OCI-LY3 (cell line): ENCODE measurements around the gene RELT.

ENCODE experiments used
- H2AFZ ChIP-seq: fragments of 200-600, 300-600 bp; shearing (Covaris generic); 2 replicates; pipeline ENCODE4 v1.6.0; 2014; ENCODE audit warnings: antibody characterized with exemption, low read depth, low read length
- H3K27ac ChIP-seq: fragments of 200-600, 300-600 bp; sonication (generic); 2 replicates; pipeline ENCODE4 v1.5.1; 2014; ENCODE audit warnings: mild to moderate bottlenecking, low read length, moderate library complexity, mixed read lengths
- H3K27me3 ChIP-seq: fragments of 200-600, 300-600 bp; sonication (generic); 2 replicates; pipeline ENCODE4 v1.6.1; 2014; ENCODE audit warnings: low read depth, low read length, mixed read lengths
- H3K36me3 ChIP-seq: fragments of 200-600, 300-600 bp; sonication (generic); replicated peaks from 2 replicates; pipeline ENCODE3; 2014; ENCODE audit warnings: low read depth, low read length, mixed read lengths
- H3K4me1 ChIP-seq: fragments of 300-600, 200-600 bp; sonication (generic); 2 replicates; pipeline ENCODE4 v1.6.1; 2014; ENCODE audit warnings: low read length, mixed read lengths
- H3K4me2 ChIP-seq: fragments of 200-600, 300-600 bp; sonication (generic); 2 replicates; pipeline ENCODE4 v1.6.1; 2014; ENCODE audit warnings: low read length, mixed read lengths
- H3K4me3 ChIP-seq: fragments of 300-600, 200-600 bp; sonication (generic); 2 replicates; pipeline ENCODE4 v1.5.1; 2014; ENCODE audit warnings: antibody characterized with exemption, mild to moderate bottlenecking, low read length, moderate library complexity
- H3K79me2 ChIP-seq: fragments of 300-600, 200-600 bp; shearing (Covaris generic); 2 replicates; pipeline ENCODE4 v1.6.1; 2014; ENCODE audit warnings: mild to moderate bottlenecking, low read length, mixed read lengths
- H3K9ac ChIP-seq: fragments of 300-600, 200-600 bp; shearing (Covaris generic); 2 replicates; pipeline ENCODE4 v1.6.0; 2014; ENCODE audit warnings: mild to moderate bottlenecking, low read length, moderate library complexity
- H3K9me3 ChIP-seq: fragments of 200-600, 300-600 bp; shearing (Covaris generic); 2 replicates; pipeline ENCODE4 v1.6.1; 2014; ENCODE audit warnings: low read length, mixed read lengths; ENCODE audit not compliant: insufficient read depth
- H4K20me1 ChIP-seq: fragments of 200-600, 300-600 bp; sonication (generic); 2 replicates; pipeline ENCODE4 v1.6.1; 2016; ENCODE audit warnings: low read length, mixed read lengths; ENCODE audit not compliant: insufficient read depth
- EZH2phosphoT487 ChIP-seq: fragments of 200-600 bp; shearing (Covaris generic); IDR thresholded peaks from 2 replicates; pipeline ENCODE4 v1.6.1; 2018; ENCODE audit warnings: antibody characterized with exemption, mixed run types, low read depth
- TF ChIP-seq, protein P1 (sequence below): fragments of 200-600, 300-600 bp; sonication (generic); IDR thresholded peaks from 2 replicates; pipeline ENCODE4 v1.5.1; 2014; ENCODE audit warnings: antibody characterized with exemption, low read length, low read depth

RELT gene

DNA sequence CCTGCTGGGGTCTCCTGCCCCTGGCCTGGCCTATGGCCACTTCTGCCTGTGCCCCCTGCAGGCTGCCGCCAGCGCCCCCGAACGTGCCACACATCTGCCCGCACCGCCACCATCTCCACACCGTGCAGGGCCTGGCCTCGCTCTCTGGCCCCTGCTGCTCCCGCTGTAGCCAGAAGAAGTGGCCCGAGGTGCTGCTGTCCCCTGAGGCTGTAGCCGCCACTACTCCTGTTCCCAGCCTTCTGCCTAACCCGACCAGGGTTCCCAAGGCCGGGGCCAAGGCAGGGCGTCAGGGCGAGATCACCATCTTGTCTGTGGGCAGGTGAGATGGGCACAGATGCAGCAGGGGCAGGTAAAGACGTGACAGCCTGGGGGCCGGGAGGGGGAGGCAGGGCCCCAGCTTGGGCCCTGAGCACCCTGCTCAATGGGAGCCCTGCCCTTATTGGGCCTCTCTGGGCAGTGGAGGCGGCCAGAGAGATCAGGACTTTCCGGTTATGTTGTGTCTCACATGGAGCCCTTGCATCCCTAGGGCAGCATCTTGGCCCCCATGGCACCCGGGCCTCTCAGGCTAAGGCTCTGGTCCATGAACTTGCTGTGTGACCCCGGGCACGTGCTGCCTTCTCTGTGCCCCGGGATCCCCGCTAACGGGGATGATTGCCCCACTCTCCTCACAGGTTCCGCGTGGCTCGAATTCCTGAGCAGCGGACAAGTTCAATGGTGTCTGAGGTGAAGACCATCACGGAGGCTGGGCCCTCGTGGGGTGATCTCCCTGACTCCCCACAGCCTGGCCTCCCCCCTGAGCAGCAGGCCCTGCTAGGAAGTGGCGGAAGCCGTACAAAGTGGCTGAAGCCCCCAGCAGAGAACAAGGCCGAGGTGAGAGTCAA is 18.5 kb downstream of the RELT start:
- no peak overlapping the region for H3K4me3 ChIP-seq
- no peak overlapping the region for H2AFZ ChIP-seq
- H3K4me1 ChIP-seq = no peaks in the 10 kb centered on the region
- no peaks in the 10 kb centered on the region for H3K27me3 ChIP-seq
- no peak overlapping the region for H3K9ac ChIP-seq
- no peaks in the 10 kb centered on the region for H3K9me3 ChIP-seq
- peaks cover 5% of the 10 kb centered on the region; the same call in 1 of the 2 replicates for H3K79me2 ChIP-seq
- H4K20me1 ChIP-seq = peaks cover 6% of the 10 kb centered on the region; the same call in 1 of the 2 replicates
- no peak overlapping the region for H3K4me2 ChIP-seq
- H3K27ac ChIP-seq = no peak overlapping the region
- no peak for TF ChIP-seq EZH2phosphoT487
- TF ChIP-seq, protein P1, sequence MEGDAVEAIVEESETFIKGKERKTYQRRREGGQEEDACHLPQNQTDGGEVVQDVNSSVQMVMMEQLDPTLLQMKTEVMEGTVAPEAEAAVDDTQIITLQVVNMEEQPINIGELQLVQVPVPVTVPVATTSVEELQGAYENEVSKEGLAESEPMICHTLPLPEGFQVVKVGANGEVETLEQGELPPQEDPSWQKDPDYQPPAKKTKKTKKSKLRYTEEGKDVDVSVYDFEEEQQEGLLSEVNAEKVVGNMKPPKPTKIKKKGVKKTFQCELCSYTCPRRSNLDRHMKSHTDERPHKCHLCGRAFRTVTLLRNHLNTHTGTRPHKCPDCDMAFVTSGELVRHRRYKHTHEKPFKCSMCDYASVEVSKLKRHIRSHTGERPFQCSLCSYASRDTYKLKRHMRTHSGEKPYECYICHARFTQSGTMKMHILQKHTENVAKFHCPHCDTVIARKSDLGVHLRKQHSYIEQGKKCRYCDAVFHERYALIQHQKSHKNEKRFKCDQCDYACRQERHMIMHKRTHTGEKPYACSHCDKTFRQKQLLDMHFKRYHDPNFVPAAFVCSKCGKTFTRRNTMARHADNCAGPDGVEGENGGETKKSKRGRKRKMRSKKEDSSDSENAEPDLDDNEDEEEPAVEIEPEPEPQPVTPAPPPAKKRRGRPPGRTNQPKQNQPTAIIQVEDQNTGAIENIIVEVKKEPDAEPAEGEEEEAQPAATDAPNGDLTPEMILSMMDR = no peak
- peaks cover 39% of the 10 kb centered on the region for H3K36me3 ChIP-seq

DNA sequence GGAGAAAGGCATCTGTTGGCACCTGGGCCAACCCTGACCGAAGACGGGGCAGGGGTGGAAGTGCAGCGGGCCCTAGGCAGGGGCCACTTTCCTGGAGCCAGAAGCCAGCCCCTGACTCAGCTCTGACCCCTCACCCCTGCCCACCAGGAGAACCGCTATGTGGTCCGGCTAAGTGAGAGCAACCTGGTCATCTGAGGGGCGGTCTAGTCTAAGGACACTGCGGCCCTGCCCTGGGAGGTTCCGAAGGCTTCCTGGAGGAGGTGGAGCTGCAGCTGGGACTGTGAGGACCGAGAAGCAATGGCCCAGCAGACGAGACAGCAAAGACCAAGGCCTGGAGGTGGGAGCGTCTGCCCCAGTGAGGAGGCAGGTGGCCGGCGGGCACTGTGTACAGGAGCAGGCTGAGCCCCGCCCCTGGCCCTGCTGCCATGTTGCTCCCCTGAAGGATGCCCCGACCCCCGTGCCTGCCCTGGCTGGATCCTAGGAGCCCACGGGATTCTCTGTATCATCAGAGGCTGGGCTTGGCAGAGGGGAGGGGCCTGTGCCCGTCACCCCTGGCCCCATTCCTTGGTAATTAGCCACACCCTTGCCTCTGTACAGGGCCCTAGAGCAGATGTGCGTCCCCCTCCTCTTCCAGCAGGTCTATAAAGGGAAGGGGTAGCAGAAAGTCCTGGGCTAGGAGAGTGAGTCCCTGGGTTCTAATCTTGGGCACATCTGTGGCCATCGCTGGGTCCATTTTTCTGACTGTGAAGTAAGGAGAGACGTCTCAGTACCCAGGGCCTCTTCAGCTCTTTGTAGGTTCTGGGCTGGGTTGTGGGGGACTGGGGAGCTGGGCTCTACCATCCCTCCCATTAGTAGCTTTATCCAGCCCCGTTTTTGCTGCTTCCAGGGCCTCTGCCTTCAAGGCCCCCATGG is 19.4 kb downstream of the RELT start:
- H3K4me2 ChIP-seq = no peak overlapping the region
- peaks cover 3% of the 10 kb centered on the region; the same call in 1 of the 2 replicates for H4K20me1 ChIP-seq
- H3K9ac ChIP-seq = no peak overlapping the region
- H3K79me2 ChIP-seq = peaks cover 3% of the 10 kb centered on the region; the same call in 1 of the 2 replicates
- H3K4me3 ChIP-seq = no peak overlapping the region
- TF ChIP-seq EZH2phosphoT487 = no peak
- TF ChIP-seq, protein P1 = no peak
- H3K4me1 ChIP-seq = no peaks in the 10 kb centered on the region
- H3K36me3 ChIP-seq = peaks cover 42% of the 10 kb centered on the region
- no peak overlapping the region for H2AFZ ChIP-seq
- no peaks in the 10 kb centered on the region for H3K27me3 ChIP-seq
- H3K27ac ChIP-seq = no peak overlapping the region
- no peaks in the 10 kb centered on the region for H3K9me3 ChIP-seq

DNA sequence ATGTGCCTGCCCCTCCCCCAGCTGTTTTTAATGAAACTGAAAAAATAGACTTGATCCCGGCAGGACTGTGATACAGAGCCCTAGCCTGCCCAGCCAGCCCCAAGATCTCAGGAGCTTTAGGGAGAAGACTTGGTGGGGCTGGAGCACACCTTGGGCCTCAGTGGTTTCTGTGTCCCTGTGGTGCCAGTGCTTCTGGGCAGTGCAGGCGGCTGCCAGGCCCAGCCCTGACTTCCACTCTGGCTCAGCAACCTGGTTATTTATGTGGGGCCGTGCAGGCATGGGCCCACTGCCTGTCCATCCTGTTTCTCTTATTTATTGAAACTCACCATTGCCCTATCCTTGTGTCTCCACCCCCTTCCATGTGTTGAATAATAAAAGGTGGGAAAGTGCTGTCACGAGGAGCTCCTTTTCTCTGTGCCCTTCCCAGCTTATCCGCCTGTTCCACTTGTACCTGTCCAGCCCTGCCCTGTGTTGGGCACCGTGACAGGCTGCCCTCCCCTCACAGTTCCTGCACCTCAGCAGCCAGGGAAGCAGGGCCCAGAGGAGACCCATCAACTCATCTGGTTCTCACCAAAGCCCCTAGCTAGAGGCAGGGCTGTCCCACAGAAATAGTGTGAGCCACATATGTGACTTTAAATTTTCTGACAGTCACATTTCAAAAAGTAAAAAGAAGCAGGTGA is 20.2 kb downstream of the RELT start:
- Histone ChIP-seq H2AFZ (no peak overlapping the region), H3K27ac (no peak overlapping the region), H3K36me3 (peaks cover 37% of the 10 kb centered on the region), H4K20me1 (peaks cover 3% of the 10 kb centered on the region; the same call in 1 of the 2 replicates), H3K9ac (no peak overlapping the region), H3K27me3 (no peaks in the 10 kb centered on the region), H3K9me3 (no peaks in the 10 kb centered on the region), H3K4me3 (no peak overlapping the region), H3K4me2 (no peak overlapping the region), H3K4me1 (peaks cover 4% of the 10 kb centered on the region), H3K79me2 (no peaks in the 10 kb centered on the region)
- TF ChIP-seq EZH2phosphoT487 = no peak
- TF ChIP-seq, protein P1 = no peak
